ENCODE measurements around the gene TEF.
"Not testable (repeated sequence)": the region's sequence is repeated elsewhere in the genome, so short reads cannot be mapped to it uniquely, and the experiment has no call there.

TEF gene

GRCh38 chr22:41384128-41384527 is 2.4 kb downstream of the TEF start:
- DNase-seq: no peak

- no peak for DNase-seq
Measured at GRCh38 chr22:41387341-41387740, 5.6 kb downstream of the TEF start.

GRCh38 chr22:41394012-41394356 is 12.2 kb downstream of the TEF start:
- DNase-seq: no peak

GRCh38 chr22:41395531-41396240 is 13.9 kb downstream of the TEF start:
- no peak for DNase-seq

GRCh38 chr22:41397143-41397811 is 15.5 kb downstream of the TEF start:
- no peak for DNase-seq

GRCh38 chr22:41398921-41399320 is 17.2 kb downstream of the TEF start:
- no peak for DNase-seq

- DNase-seq: peak; percentile 50 to 82
Measured at GRCh38 chr22:41401781-41402648, 20.3 kb downstream of the TEF start.

- DNase-seq: not testable (repeated sequence)
Measured at GRCh38 chr22:41402851-41403250, 21.1 kb downstream of the TEF start.

- DNase-seq: peak; percentile 49 to 90
Measured at GRCh38 chr22:41403532-41404318, 22.0 kb downstream of the TEF start.

- no peak for DNase-seq
Measured at GRCh38 chr22:41405588-41405987, 23.8 kb downstream of the TEF start.

GRCh38 chr22:41406410-41406809 is 24.7 kb downstream of the TEF start:
- DNase-seq: no peak

- DNase-seq: no peak
Measured at GRCh38 chr22:41407433-41407832, 25.7 kb downstream of the TEF start.

GRCh38 chr22:41408665-41409064 is 26.9 kb downstream of the TEF start:
- no peak for DNase-seq

GRCh38 chr22:41410311-41410751 is 28.6 kb downstream of the TEF start:
- no peak for DNase-seq

GRCh38 chr22:41411021-41411851 is 29.5 kb downstream of the TEF start:
- no peak for DNase-seq

- DNase-seq: no peak
Measured at GRCh38 chr22:41415554-41415953, 33.8 kb downstream of the TEF start.

- no peak for DNase-seq
Measured at GRCh38 chr22:41417622-41418390, 36.1 kb downstream of the TEF start.

GRCh38 chr22:41418717-41419116 is 37.0 kb downstream of the TEF start:
- DNase-seq: no peak

- DNase-seq: no peak
Measured at GRCh38 chr22:41425660-41426365, 44.1 kb downstream of the TEF start.

- DNase-seq: no peak
Measured at GRCh38 chr22:41429232-41429950, 47.6 kb downstream of the TEF start.
